Measurements from ENCODE around the gene ESF1. TPM values are rescaled to one million over a fixed set of nuclear protein-coding genes. Genes with fewer than 3 reads are reported as not detected.
"Not testable (repeated sequence)": the region's sequence is repeated elsewhere in the genome, so short reads cannot be mapped to it uniquely, and the experiment has no call there.

Gene ESF1
- total RNA-seq, 2 donors from 2014 or later, result 8.3 to 9.6 TPM

DNA sequence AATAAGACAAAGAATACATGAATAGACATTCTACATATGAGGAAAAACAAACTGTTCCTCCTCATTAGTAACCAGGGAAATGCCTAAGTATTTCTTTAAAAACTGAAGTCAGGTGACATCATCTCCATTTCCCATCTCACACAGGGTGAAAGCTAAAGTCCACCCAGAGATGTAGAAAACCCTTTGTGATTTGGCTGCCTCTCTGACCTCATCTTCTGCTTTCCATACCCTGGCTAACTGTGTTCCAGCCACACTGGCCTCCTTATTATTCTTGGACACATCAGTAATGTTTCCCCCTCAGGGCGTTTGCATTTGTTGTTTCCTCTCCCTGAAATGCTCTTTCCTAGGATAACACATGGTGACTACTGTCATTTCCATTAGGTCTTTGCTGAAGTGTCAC, 40.4 kb downstream of the ESF1 start:
- Mint-ChIP-seq H3K27me3 (no peaks in the 10 kb centered on the region), H3K27ac (no peak overlapping the region), H3K4me1 (peaks cover 7% of the 10 kb centered on the region), H3K36me3 (ENCODE audit: low read depth) (peaks cover 15% of the 10 kb centered on the region), H3K4me3 (no peak overlapping the region)
- DNase-seq, result no peak
- no peaks in the 10 kb centered on the region for H3K9me3 ChIP-seq (ENCODE audit: control insufficient read depth, low read length, poor library complexity, severe bottlenecking)
- ATAC-seq, result no peak

- Mint-ChIP-seq H3K27ac (no peak overlapping the region), H3K4me1 (peaks cover 7% of the 10 kb centered on the region), H3K4me3 (no peak overlapping the region), H3K27me3 (no peaks in the 10 kb centered on the region), H3K36me3 (ENCODE audit: low read depth) (peaks cover 15% of the 10 kb centered on the region)
- H3K9me3 ChIP-seq (ENCODE audit: control insufficient read depth, low read length, poor library complexity, severe bottlenecking), result no peaks in the 10 kb centered on the region
- ATAC-seq, result no peak
- DNase-seq, result no peak
Measured at GRCh38 chr20:13741879-13742278, 42.8 kb downstream of the ESF1 start.

DNA sequence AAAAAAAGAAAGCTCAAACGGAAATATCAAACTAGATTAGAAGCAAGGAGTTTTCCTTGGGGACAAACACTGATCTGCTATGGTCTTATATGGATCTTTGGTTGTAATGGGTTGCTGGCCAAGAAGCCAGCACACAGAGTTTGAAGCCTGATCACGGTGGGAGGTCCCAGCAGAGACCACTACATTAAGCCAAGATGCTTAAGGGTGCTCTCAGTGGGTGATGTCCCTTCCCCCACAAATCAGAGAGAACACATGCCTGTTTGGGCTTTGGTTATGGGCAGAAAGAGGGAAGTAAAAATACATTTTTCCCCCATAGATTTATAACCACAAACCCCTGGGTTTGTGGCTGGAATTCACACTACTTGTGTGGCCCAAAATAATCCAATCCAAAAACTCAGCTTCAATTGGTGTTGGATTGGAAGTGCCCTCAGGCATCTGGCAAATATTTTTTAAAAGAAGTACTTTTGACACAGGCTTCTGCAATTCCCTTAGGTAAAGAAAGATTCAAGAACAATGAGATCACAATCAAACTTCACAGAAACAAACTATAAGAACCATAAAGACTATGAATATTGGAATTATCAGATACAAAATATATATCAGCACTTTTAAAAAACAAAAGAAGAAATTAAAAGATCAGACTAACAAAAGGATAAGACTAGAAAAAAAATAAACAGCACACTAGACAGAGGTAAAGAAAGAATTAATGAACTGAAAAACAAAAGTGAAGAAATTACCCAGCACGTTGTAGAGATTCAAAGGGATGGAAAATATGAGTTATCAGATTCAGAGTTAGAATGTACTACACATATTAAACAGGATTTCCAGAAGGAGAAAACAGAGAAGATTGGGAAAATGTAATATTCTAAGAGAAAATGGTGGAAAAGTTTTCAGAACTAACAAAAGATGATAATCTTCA, 44.7 kb downstream of the ESF1 start:
- H3K4me1 Mint-ChIP-seq, result peaks cover 9% of the 10 kb centered on the region
- ATAC-seq, result no peak
- H3K36me3 Mint-ChIP-seq (ENCODE audit: low read depth), result peaks cover 15% of the 10 kb centered on the region
- no peak for DNase-seq
- H3K27ac Mint-ChIP-seq, result no peak overlapping the region
- no peaks in the 10 kb centered on the region for H3K27me3 Mint-ChIP-seq
- H3K9me3 ChIP-seq (ENCODE audit: control insufficient read depth, low read length, poor library complexity, severe bottlenecking), result no peaks in the 10 kb centered on the region
- no peak overlapping the region for H3K4me3 Mint-ChIP-seq

DNA sequence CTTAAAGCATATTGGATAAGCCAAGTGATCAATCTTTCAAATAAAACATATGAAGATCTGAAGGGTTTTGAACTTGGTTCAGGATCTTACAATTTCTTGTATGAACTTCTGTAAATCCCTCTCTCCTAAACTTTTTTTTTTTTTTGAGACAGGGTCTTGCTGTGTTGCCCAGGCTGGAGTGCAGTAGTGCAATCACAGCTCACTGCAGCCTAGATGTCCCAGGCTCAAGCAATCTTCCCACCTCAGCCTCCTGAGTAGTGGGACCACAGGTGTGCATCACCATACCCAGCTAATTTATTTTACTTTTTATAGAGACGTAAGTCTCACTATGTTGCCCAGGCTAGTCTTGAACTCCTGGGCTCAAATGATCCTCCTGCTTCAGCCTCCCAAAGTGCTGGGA, 46.5 kb downstream of the ESF1 start:
- peaks cover 10% of the 10 kb centered on the region for H3K36me3 Mint-ChIP-seq (ENCODE audit: low read depth)
- ATAC-seq; H3K9me3 ChIP-seq (ENCODE audit: control insufficient read depth, low read length, poor library complexity, severe bottlenecking); DNase-seq; H3K4me3 Mint-ChIP-seq; H3K27me3 Mint-ChIP-seq; H3K4me1 Mint-ChIP-seq; H3K27ac Mint-ChIP-seq: not testable (repeated sequence)

DNA sequence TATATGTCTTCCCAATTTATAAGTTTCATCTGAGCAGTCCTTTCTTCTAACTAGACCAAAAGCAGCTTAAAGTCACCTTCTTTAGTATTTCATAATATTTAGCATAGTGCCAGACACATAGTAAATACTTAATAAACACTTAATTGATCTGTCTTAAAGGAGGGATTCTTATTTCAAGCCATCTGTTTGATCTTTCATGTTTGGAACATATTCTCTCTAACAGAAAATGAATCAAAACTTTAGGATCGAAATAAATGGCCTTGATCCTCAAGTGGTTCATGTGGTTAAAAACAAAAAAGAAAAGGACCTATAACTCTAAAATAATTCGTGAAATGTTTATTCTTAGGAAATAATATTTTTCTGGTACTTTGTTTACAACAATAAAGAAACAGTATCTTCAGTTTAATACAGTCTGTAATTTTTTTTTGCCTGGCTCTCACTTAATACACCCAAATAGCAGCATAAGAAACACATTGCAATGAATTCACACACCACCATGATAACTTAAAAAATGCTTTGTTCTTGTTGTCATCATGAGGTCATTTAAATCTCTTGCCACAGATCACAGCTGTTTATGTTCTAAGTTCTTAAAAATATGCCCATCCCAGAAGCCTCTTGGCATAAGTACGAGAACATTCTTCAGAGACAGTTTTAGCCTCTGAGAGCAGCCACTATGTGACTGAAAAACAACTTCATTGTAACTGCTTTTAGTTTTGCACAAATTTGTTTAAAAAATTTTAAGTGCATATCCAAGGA, 48.1 kb downstream of the ESF1 start:
- peaks cover 4% of the 10 kb centered on the region for H3K4me1 Mint-ChIP-seq
- no peaks in the 10 kb centered on the region for H3K9me3 ChIP-seq (ENCODE audit: control insufficient read depth, low read length, poor library complexity, severe bottlenecking)
- H3K27ac Mint-ChIP-seq, result no peak overlapping the region
- ATAC-seq (no peak), DNase-seq (no peak)
- H3K36me3 Mint-ChIP-seq (ENCODE audit: low read depth), result peaks cover 6% of the 10 kb centered on the region
- no peak overlapping the region for H3K4me3 Mint-ChIP-seq
- no peaks in the 10 kb centered on the region for H3K27me3 Mint-ChIP-seq

DNA sequence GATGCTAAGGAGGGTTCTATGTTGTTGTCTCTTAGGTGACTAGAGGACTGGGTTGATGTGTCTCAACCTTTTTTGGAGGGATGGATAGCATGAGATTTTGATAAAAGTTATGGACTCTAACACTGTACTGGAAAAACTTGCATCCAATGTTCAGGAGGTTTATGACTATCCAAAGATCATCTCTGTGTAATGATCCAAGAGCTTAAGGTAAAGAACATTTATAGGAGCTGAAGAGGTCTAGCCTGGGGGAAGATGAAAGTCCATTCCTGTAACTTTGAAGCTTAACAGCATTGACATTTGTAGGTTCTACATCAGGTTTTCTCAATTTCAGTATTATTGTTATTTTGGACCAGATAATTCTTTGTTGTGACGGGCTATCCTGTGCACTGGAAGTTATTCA, 48.9 kb downstream of the ESF1 start:
- H3K27me3 Mint-ChIP-seq, result no peaks in the 10 kb centered on the region
- ATAC-seq (no peak), DNase-seq (no peak)
- H3K27ac Mint-ChIP-seq, result no peak overlapping the region
- H3K4me1 Mint-ChIP-seq, result peaks cover 4% of the 10 kb centered on the region
- H3K4me3 Mint-ChIP-seq, result no peak overlapping the region
- H3K9me3 ChIP-seq (ENCODE audit: control insufficient read depth, low read length, poor library complexity, severe bottlenecking), result no peaks in the 10 kb centered on the region
- peaks cover 3% of the 10 kb centered on the region for H3K36me3 Mint-ChIP-seq (ENCODE audit: low read depth)

DNA sequence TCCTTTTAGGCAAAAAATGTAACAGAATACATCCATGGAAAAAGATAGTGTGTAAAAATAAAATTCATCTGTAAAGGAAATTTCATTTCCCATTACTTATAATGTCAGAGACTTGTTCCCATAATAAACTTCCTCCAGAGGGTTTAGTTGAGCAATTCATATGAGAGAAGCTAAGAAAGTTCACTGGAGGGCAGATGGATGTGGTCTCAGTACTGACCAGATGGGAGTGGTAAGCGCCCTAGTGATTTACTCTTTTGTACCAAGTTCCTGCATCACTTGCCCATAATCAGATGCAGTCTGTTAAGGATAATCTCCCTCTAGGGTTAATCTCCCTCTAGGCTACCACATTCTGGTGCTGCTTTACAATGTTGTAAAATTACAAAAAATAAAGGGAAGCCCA, 61.7 kb downstream of the ESF1 start:
- H3K27ac Mint-ChIP-seq, result no peak overlapping the region
- H3K4me1 Mint-ChIP-seq, result no peaks in the 10 kb centered on the region
- H3K9me3 ChIP-seq (ENCODE audit: control insufficient read depth, low read length, poor library complexity, severe bottlenecking), result no peaks in the 10 kb centered on the region
- no peak for DNase-seq
- H3K27me3 Mint-ChIP-seq, result no peaks in the 10 kb centered on the region
- no peak for ATAC-seq
- H3K36me3 Mint-ChIP-seq (ENCODE audit: low read depth), result peaks cover 8% of the 10 kb centered on the region
- H3K4me3 Mint-ChIP-seq, result no peak overlapping the region

DNA sequence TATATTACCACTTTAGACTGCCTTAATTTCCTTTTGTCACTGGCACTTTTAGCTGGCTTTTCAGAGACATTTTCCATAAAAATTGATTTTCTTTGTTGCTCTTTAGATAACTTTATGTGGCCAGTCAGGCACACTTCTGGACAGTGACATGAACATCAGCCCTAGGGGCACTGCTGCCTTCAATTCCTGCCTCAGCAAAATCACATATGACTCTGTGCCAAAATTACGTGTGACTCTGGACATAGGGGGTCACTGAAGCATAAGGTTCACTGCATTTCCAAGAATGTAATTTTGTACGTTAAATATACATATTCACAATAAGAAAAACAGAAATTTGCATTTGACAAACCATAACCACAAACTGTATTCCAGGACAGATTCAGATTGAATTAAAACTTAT, 66.5 kb downstream of the ESF1 start:
- Mint-ChIP-seq H3K27ac (no peak overlapping the region), H3K4me3 (no peak overlapping the region), H3K36me3 (ENCODE audit: low read depth) (peaks cover 9% of the 10 kb centered on the region), H3K27me3 (no peaks in the 10 kb centered on the region), H3K4me1 (no peaks in the 10 kb centered on the region)
- no peak for ATAC-seq
- DNase-seq, result no peak
- H3K9me3 ChIP-seq (ENCODE audit: control insufficient read depth, low read length, poor library complexity, severe bottlenecking), result no peaks in the 10 kb centered on the region

DNA sequence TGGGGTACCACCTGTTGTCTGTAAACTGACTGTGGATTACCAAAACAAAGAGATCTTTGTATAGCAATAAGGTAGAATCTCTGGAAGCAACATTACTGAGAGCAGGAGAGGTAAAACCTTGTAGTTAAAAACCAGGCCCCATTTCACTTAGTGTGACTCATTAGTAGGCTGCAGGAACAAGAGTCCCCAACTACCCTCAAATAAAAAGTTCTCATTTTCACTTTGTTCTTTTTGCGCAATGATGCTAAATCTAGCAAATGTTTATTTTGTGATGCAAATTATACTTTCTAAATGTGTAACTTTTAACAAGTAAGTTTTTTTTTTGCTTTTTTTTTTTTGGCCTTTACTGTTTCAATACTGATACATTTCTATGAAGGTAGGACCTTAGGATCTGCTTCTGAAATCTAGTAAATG, 67.1 kb downstream of the ESF1 start:
- H3K9me3 ChIP-seq (ENCODE audit: control insufficient read depth, low read length, poor library complexity, severe bottlenecking), result no peaks in the 10 kb centered on the region
- Mint-ChIP-seq H3K27me3 (no peaks in the 10 kb centered on the region), H3K4me3 (no peak overlapping the region), H3K36me3 (ENCODE audit: low read depth) (peaks cover 9% of the 10 kb centered on the region), H3K27ac (peak overlapping the region; percentile 2), H3K4me1 (no peaks in the 10 kb centered on the region)
- no peak for ATAC-seq
- DNase-seq, result no peak

DNA sequence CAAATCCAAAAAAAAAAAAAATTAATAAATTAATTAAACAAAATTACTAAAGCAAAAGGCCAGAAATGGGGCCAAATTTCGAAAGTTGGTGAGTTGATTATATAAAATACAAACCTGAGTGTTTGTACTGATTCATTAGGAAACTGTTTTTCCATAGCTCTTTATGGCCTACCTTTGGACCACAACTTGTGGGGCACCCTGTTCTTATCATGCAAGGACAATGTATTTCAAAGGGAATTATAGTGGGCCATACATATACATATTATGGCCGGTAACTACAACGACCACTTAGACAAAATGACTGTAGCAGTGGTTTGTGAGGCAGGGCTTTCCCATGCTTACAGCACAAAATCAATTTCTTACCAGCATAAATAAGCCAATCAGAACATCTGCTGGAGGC, 69.5 kb downstream of the ESF1 start:
- Mint-ChIP-seq H3K27ac (no peak overlapping the region), H3K27me3 (no peaks in the 10 kb centered on the region), H3K36me3 (ENCODE audit: low read depth) (peaks cover 9% of the 10 kb centered on the region), H3K4me1 (no peaks in the 10 kb centered on the region), H3K4me3 (no peak overlapping the region)
- DNase-seq (no peak), ATAC-seq (no peak)
- no peaks in the 10 kb centered on the region for H3K9me3 ChIP-seq (ENCODE audit: control insufficient read depth, low read length, poor library complexity, severe bottlenecking)

- H3K9me3 ChIP-seq (ENCODE audit: control insufficient read depth, low read length, poor library complexity, severe bottlenecking), result no peaks in the 10 kb centered on the region
- Mint-ChIP-seq H3K27me3 (no peaks in the 10 kb centered on the region), H3K27ac (no peak overlapping the region), H3K4me1 (no peaks in the 10 kb centered on the region), H3K4me3 (no peak overlapping the region), H3K36me3 (ENCODE audit: low read depth) (peaks cover 3% of the 10 kb centered on the region)
- no peak for ATAC-seq
- no peak for DNase-seq
Measured at GRCh38 chr20:13708234-13708633, 76.5 kb downstream of the ESF1 start.

DNA sequence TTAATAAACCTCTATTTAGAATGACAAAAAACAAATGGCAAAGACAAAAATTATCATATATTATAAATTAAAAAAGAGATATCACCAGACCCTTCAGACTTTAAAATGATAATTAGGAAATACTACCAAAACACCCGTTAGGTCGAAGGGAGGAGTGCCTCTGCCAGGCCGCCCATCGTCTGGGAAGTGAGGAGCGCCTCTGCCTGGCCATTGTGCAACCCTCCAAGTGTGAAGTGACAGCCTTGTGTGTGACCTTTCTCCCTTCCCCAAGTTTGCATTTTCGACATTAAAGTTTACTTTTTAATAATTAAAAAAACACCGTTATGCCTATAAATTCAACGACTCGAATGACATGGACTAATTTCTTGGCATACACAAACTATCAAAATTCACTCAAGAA, 81.5 kb downstream of the ESF1 start:
- no peak overlapping the region for H3K27ac Mint-ChIP-seq
- peaks cover 3% of the 10 kb centered on the region for H3K36me3 Mint-ChIP-seq (ENCODE audit: low read depth)
- no peak for ATAC-seq
- no peak for DNase-seq
- H3K27me3 Mint-ChIP-seq, result peaks cover 14% of the 10 kb centered on the region
- no peaks in the 10 kb centered on the region for H3K4me1 Mint-ChIP-seq
- H3K9me3 ChIP-seq (ENCODE audit: control insufficient read depth, low read length, poor library complexity, severe bottlenecking), result no peaks in the 10 kb centered on the region
- H3K4me3 Mint-ChIP-seq, result no peak overlapping the region

GRCh38 chr20:13701486-13701885, 83.2 kb downstream of the ESF1 start:
- H3K27ac Mint-ChIP-seq, result no peak overlapping the region
- H3K36me3 Mint-ChIP-seq (ENCODE audit: low read depth), result peaks cover 3% of the 10 kb centered on the region
- ATAC-seq, result no peak
- H3K4me1 Mint-ChIP-seq, result no peaks in the 10 kb centered on the region
- no peak overlapping the region for H3K4me3 Mint-ChIP-seq
- no peaks in the 10 kb centered on the region for H3K9me3 ChIP-seq (ENCODE audit: control insufficient read depth, low read length, poor library complexity, severe bottlenecking)
- H3K27me3 Mint-ChIP-seq, result peaks cover 14% of the 10 kb centered on the region
- DNase-seq, result no peak
